ENCODE data around the gene GIMAP2.
"Not testable (repeated sequence)": the region's sequence is repeated elsewhere in the genome, so short reads cannot be mapped to it uniquely, and the experiment has no call there.

The GIMAP2 gene

DNA sequence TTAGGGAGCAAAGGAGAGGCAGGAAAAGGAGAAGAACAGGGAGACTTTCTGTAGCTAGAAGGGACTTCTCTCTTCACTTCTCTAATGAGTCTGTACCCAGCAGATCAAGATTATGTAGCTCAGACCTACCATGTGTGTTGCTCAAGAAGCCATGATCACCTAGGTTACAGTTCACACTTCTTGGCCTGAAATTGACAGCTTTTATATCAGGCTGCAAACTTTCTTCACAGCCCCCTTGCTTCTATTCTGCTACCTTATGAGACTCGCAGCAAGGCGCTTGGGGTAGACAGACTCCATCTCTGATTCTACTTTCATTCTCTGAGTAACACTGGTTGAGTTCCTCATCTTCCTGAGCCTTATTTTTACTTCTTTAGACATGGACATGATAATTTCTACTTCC, 19.6 kb upstream of the GIMAP2 start:
- H3K4me3 ChIP-seq (ENCODE audit: low read length), result no peak overlapping the region
- no peak for TF ChIP-seq ZNF274 (IDR thresholded peaks at IDR 0.05; ENCODE audit: low read depth, low read length)

DNA sequence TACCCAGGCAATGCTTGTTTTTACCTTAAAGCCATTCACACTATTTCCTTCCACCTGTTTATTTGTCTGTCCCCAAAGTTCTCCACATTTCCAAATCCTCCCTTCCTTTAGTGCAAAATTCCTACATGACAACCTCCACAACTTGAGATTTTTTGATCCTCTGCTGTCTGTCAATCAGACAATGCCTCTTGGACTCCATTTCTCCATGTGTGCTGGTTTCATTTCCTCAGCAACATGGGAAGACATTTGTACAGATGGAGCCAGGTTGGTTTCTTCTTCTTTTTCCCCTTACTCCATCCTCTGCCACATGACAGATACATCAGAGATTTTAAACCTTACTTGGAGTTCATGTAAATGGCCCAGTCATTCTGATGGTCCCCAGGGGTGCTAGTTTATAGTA, 19.1 kb upstream of the GIMAP2 start:
- no peak for TF ChIP-seq ZNF274 (IDR thresholded peaks at IDR 0.05; ENCODE audit: low read depth, low read length)
- no peak overlapping the region for H3K4me3 ChIP-seq (ENCODE audit: low read length)

GRCh38 chr7:150668472-150668911, 17.0 kb upstream of the GIMAP2 start:
- no peak for TF ChIP-seq ZNF274 (IDR thresholded peaks at IDR 0.05; ENCODE audit: low read depth, low read length)
- peak overlapping the region; percentile 35; the same call in 1 of the 2 replicates for H3K4me3 ChIP-seq (ENCODE audit: low read length)

- no peak overlapping the region; the same call in 1 of the 2 replicates for H3K4me3 ChIP-seq (ENCODE audit: low read length)
- TF ChIP-seq ZNF274 (IDR thresholded peaks at IDR 0.05; ENCODE audit: low read depth, low read length), result no peak
Observed at GRCh38 chr7:150668977-150669376, 16.5 kb upstream of the GIMAP2 start.

GRCh38 chr7:150671798-150672585, 13.5 kb upstream of the GIMAP2 start:
- not testable (repeated sequence) for H3K4me3 ChIP-seq (ENCODE audit: low read length)

DNA sequence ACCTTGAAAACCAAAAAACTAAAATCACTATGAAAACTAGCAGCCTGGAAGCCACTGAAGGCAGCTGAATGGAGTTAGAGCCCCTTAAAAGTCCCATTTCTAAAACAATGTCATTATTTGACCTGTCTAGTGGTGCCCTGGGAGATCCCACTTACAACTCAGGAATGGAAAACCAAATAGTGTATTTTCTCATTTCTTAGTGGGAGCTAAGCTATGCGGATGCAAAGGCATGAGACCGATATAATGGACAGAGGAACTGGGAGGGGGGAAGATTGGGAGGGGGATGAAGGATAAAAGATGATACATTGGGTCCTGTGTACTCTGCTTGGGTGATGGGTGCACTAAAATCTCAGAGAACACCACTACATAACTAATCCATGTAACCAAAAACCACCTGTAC, 9.8 kb upstream of the GIMAP2 start:
- TF ChIP-seq ZNF274 (IDR thresholded peaks at IDR 0.05; ENCODE audit: low read depth, low read length), result no peak
- no peak overlapping the region for H3K4me3 ChIP-seq (ENCODE audit: low read length)

GRCh38 chr7:150676276-150676675, 9.2 kb upstream of the GIMAP2 start:
- H3K4me3 ChIP-seq (ENCODE audit: low read length), result not testable (repeated sequence)

DNA sequence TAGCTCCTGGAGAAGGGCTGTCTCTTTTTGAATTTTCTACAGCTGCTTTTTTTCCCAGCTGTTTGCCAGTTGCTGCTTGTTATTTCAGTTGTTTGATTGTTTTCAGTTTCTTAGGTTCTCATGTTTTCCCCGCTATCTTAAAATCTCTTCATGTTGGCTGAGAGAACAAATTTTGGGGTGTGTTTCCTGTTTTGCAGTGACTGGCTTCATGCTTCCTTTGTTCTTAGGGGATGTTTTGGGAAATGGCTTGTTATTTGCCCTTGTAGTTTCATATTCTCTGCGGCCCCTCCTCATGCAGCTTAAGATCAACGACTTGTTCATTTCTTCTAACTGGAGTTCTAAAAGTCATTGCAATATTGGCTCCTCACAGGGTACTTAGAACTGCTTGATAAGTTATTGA, 8.7 kb upstream of the GIMAP2 start:
- H3K4me3 ChIP-seq (ENCODE audit: low read length), result not testable (repeated sequence)

DNA sequence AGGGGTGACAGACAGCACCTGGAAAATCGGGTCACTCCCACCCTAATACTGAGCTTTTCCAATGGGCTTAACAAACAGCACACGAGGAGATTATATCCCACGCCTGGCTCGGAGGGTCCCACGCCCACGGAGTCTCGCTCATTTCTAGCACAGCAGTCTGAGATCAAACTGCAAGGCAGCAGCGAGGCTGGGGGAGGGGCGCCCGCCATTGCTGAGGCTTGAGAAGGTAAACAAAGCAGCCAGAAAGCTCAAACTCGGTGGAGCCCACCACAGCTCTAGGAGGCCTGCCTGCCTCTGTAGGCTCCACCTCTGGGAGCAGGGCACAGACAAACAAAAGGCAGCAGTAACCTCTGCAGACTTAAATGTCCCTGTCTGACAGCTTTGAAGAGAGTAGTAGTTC, 6.9 kb upstream of the GIMAP2 start:
- not testable (repeated sequence) for H3K4me3 ChIP-seq (ENCODE audit: low read length)

DNA sequence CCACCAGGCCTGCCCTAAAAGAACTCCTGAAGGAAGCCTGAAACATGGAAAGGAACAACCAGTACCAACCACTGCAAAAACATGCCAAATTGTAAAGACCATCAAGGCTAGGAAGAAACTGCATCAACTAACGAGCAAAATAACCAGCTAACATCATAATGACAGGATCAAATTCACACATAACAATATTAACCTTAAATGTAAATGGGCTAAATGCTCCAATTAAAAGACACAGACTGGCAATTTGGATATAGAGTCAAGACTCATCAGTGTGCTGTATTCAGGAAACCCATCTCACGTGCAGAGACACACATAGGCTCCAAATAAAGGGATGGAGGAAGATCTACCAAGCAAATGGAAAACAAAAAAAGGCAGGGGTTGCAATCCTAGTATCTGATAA, 5.1 kb upstream of the GIMAP2 start:
- not testable (repeated sequence) for H3K4me3 ChIP-seq (ENCODE audit: low read length)

DNA sequence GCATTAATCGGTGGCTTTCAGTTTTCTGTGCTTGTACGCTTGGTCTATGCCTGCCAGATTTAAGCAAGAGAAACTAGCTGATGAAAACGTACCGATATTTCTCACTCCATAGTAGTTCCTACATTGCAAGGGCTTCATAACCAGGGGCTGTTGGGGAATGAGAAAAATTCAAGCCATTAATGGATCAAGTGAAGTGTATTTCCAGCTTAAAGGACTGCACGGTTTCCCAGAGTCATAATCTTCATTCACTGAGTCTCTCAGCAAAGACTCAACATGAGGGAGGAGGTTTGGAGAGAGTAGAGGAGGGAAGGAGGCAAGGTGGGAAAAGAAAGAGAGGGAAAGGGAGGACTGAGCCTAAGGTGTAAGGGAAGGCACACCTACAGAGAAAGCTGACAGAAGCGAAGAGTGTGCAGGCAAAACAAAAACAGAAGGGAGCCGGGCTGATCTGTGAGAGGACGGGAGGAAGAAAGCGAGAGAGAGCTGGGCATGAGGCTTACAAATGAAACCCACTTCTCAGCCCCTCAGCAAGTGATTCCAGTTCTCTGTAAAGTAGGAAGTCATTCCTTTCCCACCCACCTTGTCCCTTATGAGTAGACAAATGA, 625 bp downstream of the GIMAP2 start:
- TF ChIP-seq ZNF274 (IDR thresholded peaks at IDR 0.05; ENCODE audit: low read depth, low read length), result no peak
- peak overlapping the region; percentile 92 for H3K4me3 ChIP-seq (ENCODE audit: low read length)

DNA sequence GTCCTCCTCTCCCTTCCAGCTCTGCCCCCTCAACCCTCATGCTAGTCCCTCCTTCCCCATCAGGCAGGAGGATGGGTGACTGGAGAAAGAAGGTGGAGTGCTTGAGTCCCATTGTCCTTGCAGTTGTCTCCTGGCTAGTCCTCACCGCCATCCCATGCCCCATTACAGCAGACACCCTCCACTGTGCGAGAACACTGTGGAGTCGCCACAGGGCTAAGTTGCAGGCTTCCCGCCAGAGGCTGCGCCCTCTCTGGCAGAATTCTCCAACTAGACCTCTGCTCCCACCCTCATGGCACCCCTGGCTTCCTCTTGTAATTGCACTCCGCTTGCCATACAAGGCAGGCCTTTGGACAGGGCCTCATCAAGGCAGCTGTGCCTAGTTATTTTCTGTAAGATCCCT, 3.1 kb downstream of the GIMAP2 start:
- H3K4me3 ChIP-seq (ENCODE audit: low read length), result no peak overlapping the region
- no peak for TF ChIP-seq ZNF274 (IDR thresholded peaks at IDR 0.05; ENCODE audit: low read depth, low read length)

- no peak for TF ChIP-seq ZNF274 (IDR thresholded peaks at IDR 0.05; ENCODE audit: low read depth, low read length)
- H3K4me3 ChIP-seq (ENCODE audit: low read length), result no peak overlapping the region
Observed at GRCh38 chr7:150695654-150696053, 10.1 kb downstream of the GIMAP2 start.

GRCh38 chr7:150703209-150703608, 17.7 kb downstream of the GIMAP2 start:
- H3K4me3 ChIP-seq (ENCODE audit: low read length), result no peak overlapping the region
- no peak for TF ChIP-seq ZNF274 (IDR thresholded peaks at IDR 0.05; ENCODE audit: low read depth, low read length)

GRCh38 chr7:150715293-150715692, 29.8 kb downstream of the GIMAP2 start:
- no peak for TF ChIP-seq ZNF274 (IDR thresholded peaks at IDR 0.05; ENCODE audit: low read depth, low read length)
- H3K4me3 ChIP-seq (ENCODE audit: low read length), result no peak overlapping the region

GRCh38 chr7:150715738-150716137, 30.2 kb downstream of the GIMAP2 start:
- no peak for TF ChIP-seq ZNF274 (IDR thresholded peaks at IDR 0.05; ENCODE audit: low read depth, low read length)
- H3K4me3 ChIP-seq (ENCODE audit: low read length), result no peak overlapping the region; the same call in 1 of the 2 replicates

Measured in GM08714 (cell line).